GM18507 (cell line): ENCODE results near the gene PGPEP1.

Experiments
- DNase-seq: peaks from one replicate; pipeline ENCODE4 v3.0.0; 2011; ENCODE audit warnings: low read depth; ENCODE audit not compliant: insufficient read length; ENCODE audit errors: extremely low spot score
- FAIRE-seq: peaks from 2 replicates; lab custom pipeline; 2011; peaks lifted over from hg19 to GRCh38; lab: Jason Lieb, UNC

Gene PGPEP1

GRCh38 chr19:18340190-18340989, at the start of gene PGPEP1:
TSS of gene PGPEP1 (plus strand) at chr19:18340598. CDS start at chr19:18340682, 84 bp downstream.
- DNase-seq (peak; percentile 84), FAIRE-seq (peak; percentile 83)

- DNase-seq, result no peak
- no peak for FAIRE-seq
Observed at GRCh38 chr19:18291019-18291524, 49.3 kb upstream of the PGPEP1 start.

GRCh38 chr19:18291590-18292461, 48.6 kb upstream of the PGPEP1 start:
- peak; percentile 88 for FAIRE-seq
- DNase-seq, result peak; percentile 83

- FAIRE-seq (no peak), DNase-seq (no peak)
Observed at GRCh38 chr19:18292462-18292809, 48.0 kb upstream of the PGPEP1 start.

GRCh38 chr19:18292810-18293641, 47.4 kb upstream of the PGPEP1 start:
- no peak for FAIRE-seq

GRCh38 chr19:18293642-18294466, 46.5 kb upstream of the PGPEP1 start:
- DNase-seq, result no peak
- FAIRE-seq, result no peak

More at GRCh38 chr19:18292810-18293641, 47.4 kb upstream of the PGPEP1 start:
- DNase-seq, result no peak

GRCh38 chr19:18294467-18294864, 45.9 kb upstream of the PGPEP1 start:
- DNase-seq, result no peak
- no peak for FAIRE-seq

- no peak for FAIRE-seq
- DNase-seq, result no peak
Observed at GRCh38 chr19:18295034-18295451, 45.4 kb upstream of the PGPEP1 start.

GRCh38 chr19:18297308-18297707, 43.1 kb upstream of the PGPEP1 start:
- FAIRE-seq (no peak), DNase-seq (no peak)

GRCh38 chr19:18298601-18299000, 41.8 kb upstream of the PGPEP1 start:
- DNase-seq, result no peak
- FAIRE-seq, result no peak

GRCh38 chr19:18299654-18300053, 40.7 kb upstream of the PGPEP1 start:
- FAIRE-seq (no peak), DNase-seq (no peak)

- no peak for FAIRE-seq
- DNase-seq, result no peak
Observed at GRCh38 chr19:18300930-18301717, 39.3 kb upstream of the PGPEP1 start.

GRCh38 chr19:18301718-18302111, 38.7 kb upstream of the PGPEP1 start:
- DNase-seq (no peak), FAIRE-seq (no peak)

- FAIRE-seq (no peak), DNase-seq (no peak)
Observed at GRCh38 chr19:18304208-18304457, 36.3 kb upstream of the PGPEP1 start.

GRCh38 chr19:18304458-18305310, 35.7 kb upstream of the PGPEP1 start:
- peak; percentile 83 for FAIRE-seq
- no peak for DNase-seq

GRCh38 chr19:18306209-18306887, 34.0 kb upstream of the PGPEP1 start:
- DNase-seq, result no peak
- FAIRE-seq, result peak; percentile 57

GRCh38 chr19:18306888-18307260, 33.5 kb upstream of the PGPEP1 start:
- peak; percentile 33 for FAIRE-seq

More at GRCh38 chr19:18306888-18307260, 33.5 kb upstream of the PGPEP1 start:
- no peak for DNase-seq
